Progenitor cell of endocrine pancreas (in vitro differentiated cells): Measurements from ENCODE around the gene CALML4. TPM values are rescaled to one million over a fixed set of nuclear protein-coding genes. Genes with fewer than 3 reads are reported as not detected.
A peak's percentile ranks its signal among the peaks of the same experiment; 100 is the strongest.

ENCODE experiments used
- DNase-seq: peaks from one replicate; pipeline ENCODE4 v3.0.0; 2021; ENCODE audit warnings: low spot score; ENCODE audit not compliant: unreplicated experiment
- H3K27ac Mint-ChIP-seq: 2 replicates; pipeline ENCODE4 v1.8.0; 2021; ENCODE audit warnings: mild to moderate bottlenecking, moderate library complexity, mixed read lengths
- H3K27me3 Mint-ChIP-seq: 2 replicates; pipeline ENCODE4 v1.8.0; 2021; ENCODE audit warnings: mixed read lengths
- H3K36me3 Mint-ChIP-seq: 2 replicates; pipeline ENCODE4 v1.8.0; 2022; ENCODE audit warnings: mixed read lengths; ENCODE audit not compliant: insufficient read depth
- H3K4me1 Mint-ChIP-seq: 2 replicates; pipeline ENCODE4 v1.8.0; 2021; ENCODE audit warnings: low read depth, mixed read lengths
- H3K4me3 Mint-ChIP-seq: 2 replicates; pipeline ENCODE4 v1.8.0; 2021; ENCODE audit warnings: low read depth, mild to moderate bottlenecking, moderate library complexity, mixed read lengths
- H3K9me3 Mint-ChIP-seq: 2 replicates; pipeline ENCODE4 v1.8.0; 2021; ENCODE audit warnings: low read depth, mixed read lengths
- CTCF ChIP-seq: fragments of 200-600 bp; sonication (generic); IDR thresholded peaks from one replicate; pipeline ENCODE4 v1.5.0; 2021; ENCODE audit warnings: antibody characterized with exemption, mild to moderate bottlenecking; ENCODE audit not compliant: unreplicated experiment
- total RNA-seq: library from RNA; stranded (reverse); gene quantifications from 2 replicates; pipeline ENCODE4 v1.2.1, GENCODE V29; 2021

Gene CALML4
- total RNA-seq, 1 donor from 2014 or later = 9.7 TPM

GRCh38 chr15:68208636-68209240 lies 3.6 kb upstream of the CALML4 start:
- Mint-ChIP-seq H3K4me3 (no peak overlapping the region), H3K9me3 (no peaks in the 10 kb centered on the region), H3K4me1 (peaks cover 18% of the 10 kb centered on the region), H3K27ac (peak overlapping the region; percentile 49), H3K27me3 (no peaks in the 10 kb centered on the region), H3K36me3 (no peaks in the 10 kb centered on the region)
- no peak for TF ChIP-seq CTCF
- DNase-seq = no peak

GRCh38 chr15:68208136-68208535 lies 3.0 kb upstream of the CALML4 start:
- H3K4me3 Mint-ChIP-seq = no peak overlapping the region
- H3K9me3 Mint-ChIP-seq = no peaks in the 10 kb centered on the region
- H3K27ac Mint-ChIP-seq = peak overlapping the region; percentile 56
- no peak for DNase-seq
- H3K36me3 Mint-ChIP-seq = no peaks in the 10 kb centered on the region
- peaks cover 18% of the 10 kb centered on the region for H3K4me1 Mint-ChIP-seq
- no peaks in the 10 kb centered on the region for H3K27me3 Mint-ChIP-seq
- no peak for TF ChIP-seq CTCF

- H3K4me1 Mint-ChIP-seq = peaks cover 18% of the 10 kb centered on the region
- H3K27me3 Mint-ChIP-seq = no peaks in the 10 kb centered on the region
- H3K9me3 Mint-ChIP-seq = no peaks in the 10 kb centered on the region
- H3K27ac Mint-ChIP-seq = no peak overlapping the region
- no peaks in the 10 kb centered on the region for H3K36me3 Mint-ChIP-seq
- TF ChIP-seq CTCF = no peak
- no peak overlapping the region for H3K4me3 Mint-ChIP-seq
- DNase-seq = no peak
Measured at GRCh38 chr15:68207176-68207935, 2.2 kb upstream of the CALML4 start.

- no peak for DNase-seq
- no peaks in the 10 kb centered on the region for H3K27me3 Mint-ChIP-seq
Measured at GRCh38 chr15:68206711-68207151, 1.6 kb upstream of the CALML4 start.

More at GRCh38 chr15:68206711-68207151, 1.6 kb upstream of the CALML4 start:
- H3K27ac Mint-ChIP-seq = no peak overlapping the region
- peaks cover 18% of the 10 kb centered on the region for H3K4me1 Mint-ChIP-seq
- H3K36me3 Mint-ChIP-seq = no peaks in the 10 kb centered on the region
- no peak overlapping the region for H3K4me3 Mint-ChIP-seq
- TF ChIP-seq CTCF = no peak
- no peaks in the 10 kb centered on the region for H3K9me3 Mint-ChIP-seq
